Pulmonary artery endothelial cell (primary cell): ENCODE results near the gene ZNF710. TPM values are rescaled to one million over a fixed set of nuclear protein-coding genes. Genes with fewer than 3 reads are reported as not detected.
"Not testable (repeated sequence)": the region's sequence is repeated elsewhere in the genome, so short reads cannot be mapped to it uniquely, and the experiment has no call there.

ENCODE experiments used
- DNase-seq: peaks from one replicate; pipeline ENCODE4 v3.0.0-alpha.2; 2011; ENCODE audit warnings: low read depth, low spot score
- total RNA-seq: library from RNA; depleted of rRNA; stranded (reverse); fragments of >200 nt; gene quantifications from 2 replicates; pipeline ENCODE4 v1.2.3, GENCODE V29; 2014

ZNF710 gene, protein sequence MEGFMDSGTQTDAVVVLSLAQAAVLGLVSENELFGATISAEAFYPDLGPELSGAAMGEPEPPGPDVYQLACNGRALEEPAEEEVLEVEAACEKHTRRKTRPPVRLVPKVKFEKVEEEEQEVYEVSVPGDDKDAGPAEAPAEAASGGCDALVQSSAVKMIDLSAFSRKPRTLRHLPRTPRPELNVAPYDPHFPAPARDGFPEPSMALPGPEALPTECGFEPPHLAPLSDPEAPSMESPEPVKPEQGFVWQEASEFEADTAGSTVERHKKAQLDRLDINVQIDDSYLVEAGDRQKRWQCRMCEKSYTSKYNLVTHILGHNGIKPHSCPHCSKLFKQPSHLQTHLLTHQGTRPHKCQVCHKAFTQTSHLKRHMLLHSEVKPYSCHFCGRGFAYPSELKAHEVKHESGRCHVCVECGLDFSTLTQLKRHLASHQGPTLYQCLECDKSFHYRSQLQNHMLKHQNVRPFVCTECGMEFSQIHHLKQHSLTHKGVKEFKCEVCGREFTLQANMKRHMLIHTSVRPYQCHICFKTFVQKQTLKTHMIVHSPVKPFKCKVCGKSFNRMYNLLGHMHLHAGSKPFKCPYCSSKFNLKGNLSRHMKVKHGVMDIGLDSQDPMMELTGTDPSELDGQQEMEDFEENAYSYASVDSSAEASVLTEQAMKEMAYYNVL
- 14.5 and 16.0 TPM in 2 replicates for total RNA-seq

DNA sequence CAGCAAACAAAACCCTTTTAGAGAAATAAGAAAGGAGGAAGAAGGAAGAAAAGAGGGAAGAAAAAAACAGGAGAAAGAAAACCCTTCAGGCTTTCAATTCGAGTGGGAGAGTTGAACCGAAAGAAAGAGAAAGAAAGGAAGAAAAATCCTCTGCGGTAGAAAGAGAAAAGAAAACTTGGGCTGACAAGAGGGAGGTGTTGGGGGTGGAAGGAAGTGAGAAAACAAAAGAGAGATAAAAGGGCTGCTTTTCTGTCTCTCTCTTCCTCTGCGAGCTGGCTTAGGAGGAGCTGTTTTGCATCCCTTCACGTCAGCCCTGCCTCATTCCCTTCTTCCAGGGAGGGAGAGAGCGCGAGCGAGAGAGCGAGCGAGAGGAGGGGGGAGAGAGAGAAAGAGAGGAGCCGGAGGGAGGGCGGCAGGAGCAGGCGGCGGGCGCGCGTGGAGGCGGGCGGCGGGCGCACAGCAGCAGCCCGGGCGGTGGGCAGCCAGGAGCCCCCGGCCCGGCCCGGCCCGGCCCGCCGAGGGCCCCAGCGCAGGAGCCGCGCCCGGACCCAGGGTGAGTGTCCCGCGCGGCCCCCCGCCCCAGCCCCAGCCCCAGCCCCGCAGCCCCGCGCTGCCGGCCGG, at the start of gene ZNF710:
Gene ZNF710 (plus strand): TSS at position 263 of the 621 bp plus-strand sequence. CDS start 65,814 bp downstream, outside the sequence.
- no peak for DNase-seq

DNA sequence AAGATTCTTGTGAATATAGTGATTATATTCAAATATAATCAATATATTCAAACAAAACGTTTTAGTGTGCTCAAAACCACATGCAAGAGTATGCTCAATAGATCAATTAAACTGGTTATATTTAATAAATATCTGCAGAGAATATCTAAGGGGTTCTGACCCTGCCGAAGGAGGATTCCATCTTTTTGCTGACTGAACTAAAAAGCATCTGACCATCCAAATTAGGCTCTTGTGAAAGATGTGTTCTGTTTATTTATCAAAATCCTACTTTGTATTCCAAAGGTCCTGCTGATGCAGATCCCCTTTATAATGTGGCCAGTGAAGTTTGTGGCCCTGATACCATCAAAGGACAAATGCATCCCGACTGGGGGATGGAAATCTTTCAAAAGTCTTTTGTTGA, 46.6 kb upstream of the ZNF710 start:
- no peak for DNase-seq

DNA sequence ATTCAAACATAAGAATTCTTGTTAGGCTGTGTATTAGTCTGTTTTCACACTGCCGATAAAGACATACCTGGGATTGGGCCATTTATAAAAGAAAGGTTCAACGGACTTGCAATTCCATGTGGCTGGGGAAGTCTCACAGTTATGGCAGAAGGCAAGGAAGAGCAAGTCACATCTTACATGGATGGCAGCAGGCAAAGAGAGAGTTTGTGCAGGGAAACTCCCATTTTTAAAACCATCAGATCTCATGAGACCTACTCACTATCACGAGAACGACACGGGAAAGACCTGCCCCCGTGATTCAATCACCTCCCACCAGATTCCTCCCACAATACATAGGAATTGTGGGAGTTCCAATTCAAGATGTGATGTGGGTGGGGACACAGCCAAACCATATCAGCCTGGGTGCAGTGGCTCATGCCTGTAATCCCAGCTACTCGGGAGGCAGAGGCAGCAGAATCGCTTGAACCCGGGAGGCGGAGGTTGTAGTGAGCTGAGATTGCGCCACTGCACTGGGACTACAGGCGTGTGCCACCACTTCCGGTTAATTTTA, 45.6 kb upstream of the ZNF710 start:
- DNase-seq: not testable (repeated sequence)

DNA sequence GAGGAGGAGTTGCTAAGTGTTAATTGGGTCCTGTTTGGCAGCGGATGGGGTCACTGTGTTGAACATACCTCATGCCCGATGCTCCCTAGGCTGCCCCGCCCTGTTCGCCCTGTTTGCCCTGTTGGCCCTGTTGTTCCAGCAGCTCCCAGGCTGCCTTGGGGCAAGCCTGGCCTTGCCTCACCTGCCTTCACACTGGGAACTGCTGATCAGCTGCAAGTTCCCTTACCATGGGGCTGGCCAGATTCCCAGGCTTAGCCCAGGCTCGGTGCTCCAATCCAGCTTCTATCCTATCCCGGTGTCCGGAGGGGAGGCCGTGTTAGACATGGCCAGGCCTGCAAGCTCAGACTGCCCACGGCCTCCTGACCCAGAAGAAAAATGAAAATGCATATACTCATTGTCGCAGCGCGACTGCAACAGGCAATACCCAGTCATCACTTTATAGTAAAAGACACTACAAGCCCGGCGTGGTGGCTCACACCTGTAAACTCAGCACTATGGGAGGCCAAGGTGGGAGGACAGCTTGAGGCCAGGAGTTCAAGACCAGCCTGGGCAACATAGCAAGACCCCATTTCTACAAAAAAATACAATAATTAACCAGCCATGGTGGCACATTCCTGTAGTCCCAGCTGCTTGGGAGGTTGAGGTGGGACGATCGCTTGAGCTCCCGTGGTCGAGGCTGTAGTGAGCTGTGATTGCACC, 42.9 kb upstream of the ZNF710 start:
- DNase-seq: no peak

DNA sequence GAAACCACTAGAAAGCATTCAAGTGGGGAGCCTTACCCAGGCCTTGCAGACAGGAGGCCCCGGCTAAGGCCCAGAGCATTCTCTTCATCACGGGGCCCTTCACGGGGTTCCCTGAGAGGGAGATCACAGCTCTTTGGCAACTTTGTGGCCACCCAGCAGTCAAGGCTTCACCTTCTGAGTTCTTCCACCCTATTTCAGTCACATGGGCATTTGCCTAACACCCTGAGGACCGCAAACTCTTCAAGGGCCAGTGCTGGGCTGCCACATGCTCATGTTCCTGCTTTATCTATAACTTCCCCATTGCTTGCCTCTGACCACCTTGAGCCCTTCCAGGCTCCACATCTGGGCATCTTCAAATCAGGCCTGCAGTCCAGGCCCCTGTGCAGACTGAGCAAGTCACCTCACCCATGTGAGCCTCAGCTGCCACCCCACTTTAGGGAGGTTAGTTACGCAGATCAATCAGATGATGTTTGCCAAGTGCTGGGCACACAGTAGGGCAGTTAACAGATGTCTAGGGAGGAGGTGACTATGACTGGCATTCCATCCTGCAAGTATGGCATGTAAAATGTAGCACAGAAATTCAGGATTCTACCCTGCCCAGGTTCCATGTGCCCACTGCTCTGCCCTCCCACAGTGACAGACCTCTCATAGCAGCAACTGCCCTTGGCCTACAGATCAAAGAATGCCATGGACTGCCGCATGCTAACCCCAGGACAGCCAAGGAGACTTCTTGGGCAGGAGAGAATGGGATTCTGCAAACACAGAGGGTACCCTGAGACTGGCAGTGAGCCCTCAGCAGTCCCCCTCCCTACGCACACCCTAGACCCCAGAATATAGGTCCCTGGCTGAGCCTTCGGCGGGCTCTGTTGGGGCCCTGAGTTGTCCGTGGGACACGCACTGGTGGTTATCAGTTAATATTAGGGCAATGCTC, 37.6 kb upstream of the ZNF710 start:
- no peak for DNase-seq

DNA sequence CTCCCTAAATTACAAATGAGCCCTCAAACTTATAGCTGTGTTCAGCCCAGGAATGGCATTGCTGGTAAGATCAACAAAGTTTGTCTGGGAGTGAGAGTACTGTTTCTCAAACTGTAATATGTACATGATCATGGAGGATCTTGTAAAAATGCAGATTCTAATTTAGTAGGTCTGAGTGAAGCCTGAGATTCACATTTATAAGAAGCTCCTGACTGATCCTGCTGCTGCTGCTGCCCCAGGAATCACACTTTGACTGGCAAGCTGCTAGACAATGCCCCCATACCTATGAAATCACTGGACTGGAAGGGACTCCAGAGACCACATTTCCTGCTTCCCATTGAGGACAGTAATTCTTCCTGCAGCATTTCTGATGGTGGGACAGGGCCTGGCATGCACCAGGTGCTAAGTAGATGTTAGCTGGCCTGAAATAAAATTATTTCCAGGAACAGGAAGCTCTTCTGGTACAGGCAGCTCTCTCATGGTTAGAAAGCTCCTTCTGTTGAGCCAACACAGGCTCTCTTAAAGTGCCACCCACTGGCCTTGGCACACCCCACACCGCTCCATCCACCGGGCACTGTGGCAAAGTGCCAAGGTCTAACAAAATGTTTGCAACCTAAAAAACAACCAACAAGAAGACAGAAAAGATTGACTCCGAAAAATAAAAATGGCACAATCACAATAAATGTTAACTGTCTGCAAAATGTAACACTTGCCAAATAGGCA, 36.7 kb upstream of the ZNF710 start:
- no peak for DNase-seq

DNA sequence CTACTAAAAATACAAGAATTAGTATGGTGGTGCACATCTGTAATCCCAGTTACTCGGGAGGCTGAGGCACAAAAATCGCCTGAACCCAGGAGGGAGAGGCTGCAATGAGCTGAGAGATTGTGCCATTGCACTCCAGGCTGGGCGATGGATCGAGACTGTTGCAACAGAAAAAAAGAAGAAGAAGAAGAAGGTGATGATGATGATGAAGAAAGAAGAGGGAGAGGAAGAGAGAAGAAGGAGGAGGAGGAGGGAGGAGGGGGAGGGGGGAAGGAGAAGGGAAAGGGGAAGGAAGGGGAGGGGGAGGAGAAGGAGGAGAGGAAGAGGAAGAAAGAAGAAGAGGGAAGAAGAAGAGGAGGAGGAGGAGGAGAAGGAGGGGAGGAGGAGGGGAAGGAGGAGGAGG, 33.2 kb upstream of the ZNF710 start:
- DNase-seq: no peak

DNA sequence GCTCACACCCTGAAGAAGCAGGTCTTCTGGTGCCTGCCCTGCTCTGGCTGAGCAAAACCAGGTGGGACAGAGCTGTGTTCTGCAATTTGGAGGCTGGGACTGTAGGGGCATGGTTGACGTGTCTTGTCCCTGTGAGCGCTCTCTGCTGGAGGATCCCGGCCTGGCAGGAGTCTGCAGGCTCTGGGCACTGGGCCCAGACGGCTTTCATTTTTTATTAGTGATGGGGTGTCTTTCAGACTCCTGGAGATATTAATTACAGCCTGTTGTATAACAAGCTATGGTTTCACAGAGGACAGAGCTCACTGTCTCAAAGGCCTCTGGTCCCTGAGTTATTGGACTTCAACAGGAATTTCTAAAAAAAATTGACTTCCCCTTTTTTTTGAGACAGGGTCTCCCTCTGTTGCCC, 29.5 kb upstream of the ZNF710 start:
- DNase-seq: no peak

DNA sequence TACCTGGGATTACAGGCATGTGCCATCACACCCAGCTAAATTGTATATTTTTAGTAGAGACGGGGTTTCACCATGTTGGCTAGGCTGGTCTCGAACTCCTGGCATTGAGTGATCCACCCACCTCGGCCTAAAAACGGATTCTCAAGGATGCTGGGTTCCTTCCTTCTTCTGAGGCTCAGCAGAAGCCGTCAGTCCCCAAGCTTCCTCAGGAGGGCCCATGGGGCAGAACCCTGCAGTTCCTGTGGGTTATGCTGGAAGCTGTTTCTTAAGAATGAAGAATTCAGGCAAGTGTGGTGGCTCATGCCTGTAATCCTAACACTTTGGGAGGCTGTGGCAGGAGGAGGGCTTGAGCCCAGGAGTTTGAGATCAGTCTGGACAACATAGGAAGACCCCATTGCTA, 29.0 kb upstream of the ZNF710 start:
- no peak for DNase-seq

DNA sequence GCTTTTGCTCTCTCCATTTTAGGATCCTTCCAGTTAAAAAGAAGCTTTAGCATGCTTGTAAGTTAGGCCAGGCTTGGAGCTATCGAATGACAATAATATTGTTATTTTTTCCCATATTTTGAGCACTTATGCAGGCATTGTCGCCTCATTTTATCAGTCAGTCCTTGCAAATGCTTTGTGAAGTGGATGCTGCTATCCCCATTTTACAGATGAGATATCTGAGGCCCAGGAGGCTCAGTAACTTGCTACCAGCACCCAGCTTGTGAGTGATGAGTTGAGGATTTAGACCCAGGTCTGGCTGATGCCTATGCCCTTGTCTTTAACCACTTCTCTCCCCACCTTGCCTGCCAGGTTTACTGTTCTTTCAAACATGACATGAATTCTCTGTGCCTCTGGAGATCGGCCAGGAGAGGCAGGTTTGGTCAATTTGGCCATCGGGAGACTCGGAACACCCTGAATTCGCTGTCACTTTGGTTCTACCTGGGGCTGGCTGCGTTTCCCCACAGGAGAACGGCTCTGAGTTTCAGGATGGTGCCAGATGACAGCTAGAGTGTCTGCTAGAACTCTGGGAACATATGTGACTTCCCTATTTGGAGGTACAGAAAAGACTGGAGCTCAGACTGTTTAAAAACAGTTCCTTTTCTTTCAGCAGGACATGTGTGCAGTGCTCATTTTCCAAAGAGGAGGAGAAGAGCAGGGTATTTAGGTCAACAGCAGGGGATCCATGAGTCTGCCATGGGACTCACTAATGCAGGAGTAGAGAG, 25.5 kb upstream of the ZNF710 start:
- DNase-seq: no peak

DNA sequence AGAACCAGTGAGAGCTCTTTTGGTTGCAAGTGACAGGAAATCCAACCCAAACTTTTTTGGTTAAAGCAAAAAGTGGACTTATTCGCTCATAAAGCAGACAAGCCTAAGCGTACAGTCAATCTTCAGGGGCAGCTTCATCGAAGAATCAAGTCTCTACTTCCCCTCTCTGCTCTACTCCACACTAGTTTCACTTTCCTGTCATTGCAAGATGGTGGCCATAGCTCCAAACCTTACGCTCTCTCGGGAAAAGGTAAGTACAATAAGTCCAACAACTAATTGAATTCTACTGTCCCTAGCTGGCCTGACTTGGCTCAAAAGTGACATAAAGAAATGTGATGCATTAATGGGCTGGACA, 24.9 kb upstream of the ZNF710 start:
- no peak for DNase-seq

DNA sequence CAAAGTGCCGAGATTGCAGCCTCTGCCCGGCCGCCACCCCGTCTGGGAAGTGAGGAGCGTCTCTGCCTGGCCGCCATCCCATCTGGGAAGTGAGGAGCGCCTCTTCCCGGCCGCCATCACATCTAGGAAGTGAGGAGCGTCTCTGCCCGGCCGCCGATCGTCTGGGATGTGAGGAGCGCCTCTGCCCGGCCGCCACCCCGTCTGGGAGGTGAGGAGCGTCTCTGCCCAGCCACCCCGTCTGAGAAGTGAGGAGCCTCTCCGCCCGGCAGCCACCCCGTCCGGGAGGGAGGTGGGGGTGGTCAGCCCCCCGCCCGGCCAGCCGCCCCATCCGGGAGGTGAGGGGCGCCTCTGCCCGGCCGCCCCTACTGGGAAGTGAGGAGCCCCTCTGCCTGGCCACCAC, 23.3 kb upstream of the ZNF710 start:
- not testable (repeated sequence) for DNase-seq

DNA sequence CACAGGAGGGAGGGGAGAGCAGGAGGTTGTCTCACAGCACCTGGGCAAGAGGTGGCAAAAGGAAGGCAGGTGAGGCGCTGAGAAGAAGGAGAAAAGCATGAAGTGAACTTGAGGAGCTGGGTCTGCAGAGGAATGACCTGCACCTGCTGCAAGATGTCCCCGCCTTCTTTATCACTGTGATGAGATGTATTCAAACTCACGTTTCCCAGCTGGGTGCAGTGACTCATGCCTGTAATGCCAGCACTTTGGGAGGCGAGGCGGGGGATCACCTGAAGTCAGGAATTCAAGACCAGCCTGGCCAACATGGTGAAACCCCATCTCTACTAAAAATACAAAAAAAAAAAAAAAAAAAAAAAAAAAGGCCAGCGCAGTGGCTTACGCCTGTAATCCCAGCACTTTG, 22.2 kb upstream of the ZNF710 start:
- no peak for DNase-seq

DNA sequence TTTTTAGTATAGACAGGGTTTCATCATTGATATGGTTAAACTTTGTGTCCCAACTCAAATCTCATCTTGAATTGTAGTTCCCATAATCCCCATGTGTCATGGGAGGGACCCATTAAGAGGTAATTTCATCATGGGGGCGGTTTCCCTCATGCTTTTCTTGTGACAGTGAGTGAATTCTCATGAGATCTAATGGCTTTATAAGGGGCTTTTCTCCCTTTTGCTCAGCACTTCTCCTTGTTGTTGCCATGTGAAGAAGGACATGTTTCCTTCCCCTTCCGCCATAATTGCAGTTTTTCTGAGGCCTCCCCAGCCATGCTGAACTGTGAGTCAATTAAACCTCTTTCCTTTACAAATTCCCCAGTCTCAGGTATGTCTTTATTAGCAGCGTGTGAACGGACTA, 20.2 kb upstream of the ZNF710 start:
- DNase-seq: no peak

DNA sequence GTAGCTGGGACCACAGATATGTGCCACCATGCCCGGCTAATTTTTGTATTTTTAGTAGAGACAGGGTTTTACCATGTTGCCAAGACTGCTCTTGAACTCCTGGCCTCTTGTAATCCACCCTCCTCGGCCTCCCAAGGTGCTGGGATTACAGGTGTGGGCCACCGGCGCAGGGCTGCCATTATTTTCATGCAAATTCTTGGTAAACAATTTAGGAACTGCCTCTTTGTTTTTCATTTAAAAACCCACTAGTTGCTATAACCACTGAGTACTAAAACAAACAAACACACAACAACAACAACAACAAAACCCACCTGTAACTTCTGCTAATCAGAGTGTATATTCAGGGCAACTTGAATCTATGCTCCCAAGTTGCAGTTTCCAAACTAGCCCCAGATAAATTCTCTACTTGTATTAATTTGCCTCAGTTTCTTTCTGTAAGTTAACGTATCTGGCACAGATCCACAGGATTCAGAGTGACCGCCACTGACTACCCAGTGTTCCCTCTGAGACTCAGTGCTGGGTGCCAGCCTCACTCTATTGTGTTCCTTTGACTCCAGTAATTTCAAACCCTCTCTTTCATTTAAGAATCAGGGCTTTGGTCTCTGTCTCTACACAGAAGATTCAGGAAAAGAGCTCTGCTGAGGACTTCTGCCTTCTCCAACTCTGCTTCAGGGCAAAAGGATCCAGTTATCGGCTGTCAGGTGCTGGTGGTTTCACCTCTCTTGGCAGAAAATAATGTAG, 18.6 kb upstream of the ZNF710 start:
- no peak for DNase-seq

DNA sequence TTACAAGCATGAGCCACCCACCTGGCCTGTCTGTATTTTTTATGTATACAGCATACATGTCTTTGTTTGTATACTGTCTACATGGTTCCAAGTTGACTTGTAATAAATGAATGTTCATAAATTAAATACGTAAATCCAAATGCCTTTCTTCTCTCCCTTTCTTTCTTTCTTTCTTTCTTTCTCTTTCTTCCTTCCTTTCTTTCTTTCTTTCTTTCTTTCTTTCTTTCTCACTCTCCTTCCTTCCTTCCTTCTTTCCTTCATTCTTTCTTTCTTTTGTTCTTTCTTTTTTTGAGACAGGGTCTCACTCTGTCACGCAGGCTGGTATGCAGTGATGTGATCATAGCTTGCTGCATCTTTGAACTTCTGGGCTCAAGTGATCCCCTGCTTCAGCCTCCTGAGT, 17.1 kb upstream of the ZNF710 start:
- DNase-seq: no peak

DNA sequence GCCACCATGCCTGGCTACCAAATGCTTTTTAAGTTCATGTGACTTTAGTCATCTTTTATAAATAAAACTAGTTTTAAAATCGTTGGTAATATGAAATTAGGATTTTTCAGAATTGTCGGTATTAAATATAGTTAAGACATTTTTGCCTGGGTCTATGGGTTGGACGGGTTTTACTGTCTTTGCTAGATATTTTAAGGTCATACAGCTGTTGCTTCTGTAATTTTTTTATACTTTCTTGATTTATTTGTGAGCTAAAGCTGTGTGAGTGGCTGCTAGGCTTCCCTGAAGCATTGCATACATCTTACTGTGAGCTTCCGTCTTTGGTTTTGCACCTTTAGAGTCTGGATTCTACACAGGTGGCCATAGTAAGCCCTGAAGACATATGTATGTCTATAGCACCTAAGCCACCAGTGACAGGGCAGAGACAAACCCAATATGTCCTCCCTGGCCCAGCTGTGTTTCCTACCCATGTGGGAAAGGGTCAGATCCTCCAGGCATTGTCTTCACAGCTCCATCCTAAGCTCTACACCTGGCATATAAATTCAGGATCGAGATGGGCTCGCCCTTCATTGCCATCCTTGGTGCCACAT, 16.6 kb upstream of the ZNF710 start:
- DNase-seq: no peak

DNA sequence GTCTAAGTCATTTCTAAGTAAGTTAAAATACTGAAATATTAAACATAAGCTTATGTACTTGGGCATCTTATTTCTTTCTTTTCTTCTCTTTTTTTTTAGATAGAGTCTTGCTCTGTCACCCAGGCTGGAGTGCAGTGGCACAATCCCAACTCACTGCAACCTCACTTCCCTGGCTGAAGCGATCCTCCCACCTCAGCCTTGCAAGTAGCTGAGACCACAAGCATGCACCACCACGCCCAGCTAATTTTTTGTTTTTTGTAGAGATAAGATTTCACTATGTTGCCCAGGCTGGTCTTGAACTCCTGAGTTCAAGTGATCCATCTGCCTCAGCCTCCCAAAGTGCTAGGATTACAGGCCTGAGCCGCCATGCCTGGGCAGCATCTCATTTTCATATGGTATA, 16.0 kb upstream of the ZNF710 start:
- no peak for DNase-seq
